ENCODE results near the gene UACA.
A peak's percentile ranks its signal among the peaks of the same experiment; 100 is the strongest.
"Not testable (repeated sequence)": the region's sequence is repeated elsewhere in the genome, so short reads cannot be mapped to it uniquely, and the experiment has no call there.

Gene UACA

GRCh38 chr15:70679919-70680231 is 83.5 kb downstream of the UACA start:
- FAIRE-seq (no peak), DNase-seq (ENCODE audit: extremely low spot score, insufficient read length, low read depth) (no peak)

GRCh38 chr15:70672081-70672480 is 91.3 kb downstream of the UACA start:
- DNase-seq (ENCODE audit: extremely low spot score, insufficient read length, low read depth) = no peak
- FAIRE-seq = peak; percentile 88

GRCh38 chr15:70670680-70671079 is 92.7 kb downstream of the UACA start:
- DNase-seq (ENCODE audit: extremely low spot score, insufficient read length, low read depth) (no peak), FAIRE-seq (no peak)

- no peak for DNase-seq (ENCODE audit: extremely low spot score, insufficient read length, low read depth)
Measured at GRCh38 chr15:70669966-70670658, 93.2 kb downstream of the UACA start.

GRCh38 chr15:70669006-70669602 is 94.3 kb downstream of the UACA start:
- FAIRE-seq (peak; percentile 62), DNase-seq (ENCODE audit: extremely low spot score, insufficient read length, low read depth) (no peak)

More at GRCh38 chr15:70669966-70670658, 93.2 kb downstream of the UACA start:
- FAIRE-seq = no peak

- DNase-seq (ENCODE audit: extremely low spot score, insufficient read length, low read depth) (no peak), FAIRE-seq (no peak)
Measured at GRCh38 chr15:70665599-70665998, 97.8 kb downstream of the UACA start.

GRCh38 chr15:70664494-70664893 is 98.9 kb downstream of the UACA start:
- no peak for FAIRE-seq
- DNase-seq (ENCODE audit: extremely low spot score, insufficient read length, low read depth) = no peak

GRCh38 chr15:70663069-70663468 is 100.3 kb downstream of the UACA start:
- not testable (repeated sequence) for DNase-seq (ENCODE audit: extremely low spot score, insufficient read length, low read depth); FAIRE-seq

GRCh38 chr15:70659662-70660061 is 103.7 kb downstream of the UACA start:
- FAIRE-seq (no peak), DNase-seq (ENCODE audit: extremely low spot score, insufficient read length, low read depth) (no peak)

- DNase-seq (ENCODE audit: extremely low spot score, insufficient read length, low read depth) (no peak), FAIRE-seq (no peak)
Measured at GRCh38 chr15:70658641-70659040, 104.7 kb downstream of the UACA start.

- FAIRE-seq (no peak), DNase-seq (ENCODE audit: extremely low spot score, insufficient read length, low read depth) (no peak)
Measured at GRCh38 chr15:70653426-70653825, 109.9 kb downstream of the UACA start.

GRCh38 chr15:70652341-70652740 is 111.0 kb downstream of the UACA start:
- DNase-seq (ENCODE audit: extremely low spot score, insufficient read length, low read depth) (no peak), FAIRE-seq (no peak)

GRCh38 chr15:70651303-70651845 is 112.0 kb downstream of the UACA start:
- DNase-seq (ENCODE audit: extremely low spot score, insufficient read length, low read depth) (no peak), FAIRE-seq (no peak)

- FAIRE-seq = no peak
- no peak for DNase-seq (ENCODE audit: extremely low spot score, insufficient read length, low read depth)
Measured at GRCh38 chr15:70650567-70651302, 112.6 kb downstream of the UACA start.

GRCh38 chr15:70647396-70647795 is 116.0 kb downstream of the UACA start:
- DNase-seq (ENCODE audit: extremely low spot score, insufficient read length, low read depth) (no peak), FAIRE-seq (no peak)

- FAIRE-seq (no peak), DNase-seq (ENCODE audit: extremely low spot score, insufficient read length, low read depth) (no peak)
Measured at GRCh38 chr15:70646169-70646568, 117.2 kb downstream of the UACA start.

- FAIRE-seq (no peak), DNase-seq (ENCODE audit: extremely low spot score, insufficient read length, low read depth) (no peak)
Measured at GRCh38 chr15:70643783-70644125, 119.6 kb downstream of the UACA start.

GRCh38 chr15:70643106-70643782 is 120.1 kb downstream of the UACA start:
- no peak for DNase-seq (ENCODE audit: extremely low spot score, insufficient read length, low read depth)
- FAIRE-seq = no peak

- FAIRE-seq = no peak
- DNase-seq (ENCODE audit: extremely low spot score, insufficient read length, low read depth) = no peak
Measured at GRCh38 chr15:70636540-70637165, 126.7 kb downstream of the UACA start.

GRCh38 chr15:70635895-70636294 is 127.5 kb downstream of the UACA start:
- FAIRE-seq = no peak
- no peak for DNase-seq (ENCODE audit: extremely low spot score, insufficient read length, low read depth)
